Measurements from ENCODE around the gene HUS1. TPM values are rescaled to one million over a fixed set of nuclear protein-coding genes. Genes with fewer than 3 reads are reported as not detected.

Gene HUS1
- total and polyA plus RNA-seq, 9 donors, result 10.0 to 27.2 (median 20.7) TPM

GRCh38 chr7:47967123-47967522 is 12.3 kb downstream of the HUS1 start:
- WGBS, 3 donors, result 90 to 94% (median 91%) methylated on average over 5 of the region's 5 CpGs
- H3K27me3 ChIP-seq, result no peaks in the 10 kb centered on the region
- no peak overlapping the region for H3K4me3 ChIP-seq
- TF ChIP-seq EP300 (IDR thresholded peaks at IDR 0.05) (no peak), POLR2A (IDR thresholded peaks at IDR 0.05) (no peak), CTCF (IDR thresholded peaks at IDR 0.05) (no peak)
- no peak overlapping the region for H3K27ac ChIP-seq
- H3K9me3 ChIP-seq, result no peaks in the 10 kb centered on the region
- H3K36me3 ChIP-seq, result no peaks in the 10 kb centered on the region
- no peaks in the 10 kb centered on the region for H3K4me1 ChIP-seq (ENCODE audit: insufficient read depth)
- no peak for DNase-seq
- intact Hi-C loops (cut with DNase I), result no loop called here

GRCh38 chr7:47965456-47965855 is 14.0 kb downstream of the HUS1 start:
- DNase-seq, result no peak
- H3K27me3 ChIP-seq, result no peaks in the 10 kb centered on the region
- no peak overlapping the region for H3K4me3 ChIP-seq
- intact Hi-C loops (cut with DNase I), result no loop called here
- H3K27ac ChIP-seq, result no peak overlapping the region
- TF ChIP-seq POLR2A (IDR thresholded peaks at IDR 0.05), result no peak
- no peak for TF ChIP-seq EP300 (IDR thresholded peaks at IDR 0.05)
- TF ChIP-seq CTCF (IDR thresholded peaks at IDR 0.05), result no peak
- no peaks in the 10 kb centered on the region for H3K36me3 ChIP-seq
- no peaks in the 10 kb centered on the region for H3K4me1 ChIP-seq (ENCODE audit: insufficient read depth)
- H3K9me3 ChIP-seq, result no peaks in the 10 kb centered on the region
- WGBS, 3 donors, result 91 to 97% (median 93%) methylated on average over 5 of the region's 5 CpGs

GRCh38 chr7:47962262-47962661 is 17.2 kb downstream of the HUS1 start:
- intact Hi-C loops (cut with DNase I), result no loop called here
- no peaks in the 10 kb centered on the region for H3K36me3 ChIP-seq
- DNase-seq, result no peak

GRCh38 chr7:47957156-47957555 is 22.3 kb downstream of the HUS1 start:
- H3K27ac ChIP-seq, result no peak overlapping the region
- DNase-seq, result no peak
- WGBS, 3 donors, result 76 to 78% (median 78%) methylated on average over 6 of the region's 6 CpGs
- TF ChIP-seq CTCF (IDR thresholded peaks at IDR 0.05) (no peak), EP300 (IDR thresholded peaks at IDR 0.05) (no peak), POLR2A (IDR thresholded peaks at IDR 0.05) (no peak)
- no peaks in the 10 kb centered on the region for H3K4me1 ChIP-seq (ENCODE audit: insufficient read depth)
- H3K9me3 ChIP-seq, result no peaks in the 10 kb centered on the region
- no peaks in the 10 kb centered on the region for H3K27me3 ChIP-seq
- H3K4me3 ChIP-seq, result no peak overlapping the region
- intact Hi-C loops (cut with DNase I), result no loop called here
- H3K36me3 ChIP-seq, result no peaks in the 10 kb centered on the region

More at GRCh38 chr7:47962262-47962661, 17.2 kb downstream of the HUS1 start:
- H3K9me3 ChIP-seq, result no peaks in the 10 kb centered on the region
- H3K4me3 ChIP-seq, result no peak overlapping the region
- 93 to 98% (median 97%) methylated on average over 3 of the region's 3 CpGs for WGBS, 3 donors
- no peaks in the 10 kb centered on the region for H3K27me3 ChIP-seq
- no peak overlapping the region for H3K27ac ChIP-seq
- TF ChIP-seq POLR2A (IDR thresholded peaks at IDR 0.05), result no peak
- no peak for TF ChIP-seq CTCF (IDR thresholded peaks at IDR 0.05)
- no peak for TF ChIP-seq EP300 (IDR thresholded peaks at IDR 0.05)
- H3K4me1 ChIP-seq (ENCODE audit: insufficient read depth), result no peaks in the 10 kb centered on the region
